HK-2 (cell line): ENCODE measurements around the gene MTCL3.

Source experiments
- DNase-seq: peaks from one replicate; pipeline ENCODE4 v3.0.0-alpha.2; 2018; ENCODE audit not compliant: unreplicated experiment

MTCL3 gene

GRCh38 chr6:127468936-127469335 lies 50.2 kb downstream of the MTCL3 start:
- no peak for DNase-seq

GRCh38 chr6:127466416-127466815 lies 52.7 kb downstream of the MTCL3 start:
- no peak for DNase-seq

DNA sequence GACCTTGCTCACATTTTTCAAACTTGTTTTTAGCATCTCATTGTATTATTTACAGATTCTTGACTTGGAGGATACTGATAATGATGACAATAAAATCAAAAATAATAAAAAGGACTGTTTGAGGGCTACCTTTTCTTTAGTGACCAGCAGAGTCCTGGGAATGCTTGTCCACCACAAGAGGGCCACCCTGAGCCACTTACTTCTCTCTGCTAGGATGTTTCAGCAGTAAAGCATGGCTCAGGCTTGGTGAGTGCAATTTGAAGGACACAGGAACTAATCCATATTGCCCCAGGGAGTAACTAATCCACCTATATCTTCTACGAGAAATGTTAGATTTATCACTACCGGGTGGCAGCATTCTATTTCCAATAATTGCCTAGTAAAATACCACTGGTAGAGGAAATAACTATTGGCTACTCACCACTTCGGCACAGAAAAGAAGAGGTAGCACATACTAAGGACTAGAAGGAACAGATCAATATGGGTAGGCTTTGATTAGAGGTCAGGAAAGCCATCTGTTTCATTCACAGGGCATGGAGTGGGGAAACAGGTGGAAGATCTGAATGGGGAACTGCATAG lies 54.2 kb downstream of the MTCL3 start:
- DNase-seq, result peak; percentile 53

- no peak for DNase-seq
These were observed 54.8 kb downstream of the MTCL3 start for GRCh38 chr6:127464161-127464880.

DNA sequence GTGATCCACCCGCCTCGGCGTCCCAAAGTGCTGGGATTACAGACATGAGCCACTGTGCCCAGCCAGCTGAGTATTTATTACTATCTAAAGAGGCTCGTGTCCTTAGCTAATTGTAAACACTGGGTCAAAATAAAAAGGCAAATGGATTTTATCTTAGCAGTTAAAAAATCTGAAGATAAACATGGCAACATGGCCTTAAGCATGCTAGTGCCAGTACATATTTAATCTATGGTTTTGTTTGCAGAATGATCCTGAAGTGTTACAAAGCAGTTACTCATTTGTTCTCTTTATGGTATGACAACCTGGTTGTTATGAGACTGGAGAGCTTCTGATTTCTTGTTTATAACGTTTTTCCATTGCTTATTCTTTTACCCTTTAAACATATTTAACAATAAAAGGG lies 56.1 kb downstream of the MTCL3 start:
- DNase-seq, result no peak

- no peak for DNase-seq
These were observed 56.8 kb downstream of the MTCL3 start for GRCh38 chr6:127462376-127462775.

- no peak for DNase-seq
These were observed 58.7 kb downstream of the MTCL3 start for GRCh38 chr6:127460465-127460864.

DNA sequence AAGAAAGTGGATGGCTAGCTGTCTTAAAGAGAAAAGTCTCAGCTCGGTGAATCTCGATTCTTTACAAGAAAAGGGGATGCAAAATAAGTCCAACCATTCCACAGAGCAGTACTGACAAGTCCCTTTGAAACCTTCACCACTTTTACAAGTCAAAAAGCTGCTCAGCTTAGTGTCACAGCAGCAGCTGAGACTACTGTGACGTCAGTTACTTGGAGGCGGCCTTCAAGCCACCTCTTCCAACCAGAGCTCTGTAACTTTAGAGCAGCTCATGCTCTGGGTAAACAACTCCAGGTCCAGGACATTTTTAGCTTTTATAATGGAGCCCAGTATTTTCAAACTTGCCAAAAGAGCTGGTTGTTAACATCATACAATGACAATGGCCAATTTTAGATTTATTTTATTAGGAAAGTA lies 59.9 kb downstream of the MTCL3 start, which contains the start of gene KIAA0408:
KIAA0408 (minus strand) TSS at position 159 of the 411 bp plus-strand sequence. CDS start 5,408 bp downstream, outside the sequence.
- DNase-seq, result no peak

- DNase-seq, result no peak
These were observed 60.3 kb downstream of the MTCL3 start for GRCh38 chr6:127458817-127459216.

DNA sequence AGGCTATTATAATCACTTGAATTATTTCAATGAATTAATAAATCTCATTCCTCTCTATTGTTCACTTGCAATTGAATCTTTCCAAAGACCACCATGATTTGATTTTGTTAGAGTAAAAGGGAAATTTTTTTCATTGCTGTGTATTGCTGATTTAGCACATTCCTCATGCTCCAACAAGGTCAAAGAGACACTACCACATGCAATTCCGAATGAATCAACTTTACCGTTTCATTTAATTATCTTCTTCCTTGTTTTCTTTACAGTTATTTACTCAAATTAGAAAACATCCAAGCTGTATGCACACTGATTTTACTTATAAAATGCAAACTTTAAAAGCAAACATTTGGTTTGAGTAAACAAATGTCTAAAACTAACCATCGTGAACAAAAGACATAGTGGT lies 60.9 kb downstream of the MTCL3 start:
- DNase-seq, result no peak

DNA sequence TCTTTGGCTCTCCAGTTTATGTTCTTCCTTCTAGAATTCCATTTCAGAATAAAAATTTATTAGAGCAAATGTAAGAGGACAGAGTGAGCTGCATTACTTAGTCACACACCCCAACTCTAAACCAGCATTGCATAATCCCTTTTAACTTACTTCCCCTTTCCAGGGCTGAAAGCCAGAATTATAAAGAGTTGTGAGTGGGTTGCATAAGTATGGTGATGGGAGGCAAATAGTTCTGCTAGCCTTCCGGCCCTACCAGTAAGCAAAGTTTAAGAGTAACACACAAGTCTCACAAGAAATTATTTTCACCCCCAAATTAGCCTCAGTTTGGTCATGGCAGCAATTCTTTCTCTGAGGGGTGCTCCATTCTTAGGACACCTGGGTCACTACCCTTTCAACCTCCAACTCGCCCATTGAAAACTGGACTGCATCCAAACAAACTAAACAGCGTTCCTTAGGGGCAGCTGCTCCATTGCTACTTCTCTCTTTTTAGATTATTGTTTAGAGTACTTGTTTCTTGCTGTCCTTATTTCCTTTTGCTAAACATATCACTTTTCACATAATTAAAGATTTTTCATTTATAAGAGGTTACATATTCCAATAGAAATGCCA lies 61.6 kb downstream of the MTCL3 start:
- no peak for DNase-seq

DNA sequence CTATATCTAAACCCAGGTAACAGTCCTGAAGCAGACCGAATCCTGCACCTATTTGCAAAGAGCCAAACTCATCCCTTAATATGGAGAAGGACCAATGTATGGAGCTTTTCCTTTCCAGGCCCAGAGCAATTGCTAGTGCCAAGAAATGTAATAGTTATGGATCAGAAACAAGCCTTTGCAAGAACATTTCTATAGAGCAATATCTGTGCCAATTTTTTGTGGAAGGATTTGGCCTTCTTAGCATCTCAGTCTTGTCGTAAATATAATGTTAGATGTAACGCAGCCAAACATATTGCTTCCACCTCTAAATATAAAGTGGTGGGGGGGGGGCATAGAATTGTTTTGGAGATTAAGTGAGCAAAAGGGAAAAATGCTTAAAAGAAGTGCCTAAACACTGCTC lies 62.7 kb downstream of the MTCL3 start:
- no peak for DNase-seq

GRCh38 chr6:127453845-127454619 lies 65.1 kb downstream of the MTCL3 start:
- DNase-seq, result no peak

DNA sequence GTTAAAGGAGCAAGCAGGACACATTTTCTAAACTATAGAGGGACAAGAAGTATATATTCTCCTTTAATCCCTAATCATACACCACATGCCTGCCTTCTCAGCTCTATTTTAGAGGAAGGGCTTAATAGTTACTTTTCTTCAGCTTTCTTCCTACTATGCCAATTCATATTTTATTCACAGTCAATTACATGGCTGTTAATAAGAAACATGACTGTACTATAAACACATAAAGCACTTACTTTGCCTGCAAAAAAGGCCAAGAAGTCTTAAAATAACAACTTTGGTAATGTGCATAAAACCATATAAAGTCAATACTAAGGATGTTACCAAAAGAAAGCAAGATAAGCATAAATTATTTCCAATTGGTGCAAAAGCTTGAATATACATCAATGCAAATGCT lies 66.3 kb downstream of the MTCL3 start:
- DNase-seq, result no peak

- no peak for DNase-seq
These were observed 67.7 kb downstream of the MTCL3 start for GRCh38 chr6:127451388-127451787.

GRCh38 chr6:127447780-127448179 lies 71.4 kb downstream of the MTCL3 start:
- DNase-seq, result no peak

- no peak for DNase-seq
These were observed 72.8 kb downstream of the MTCL3 start for GRCh38 chr6:127446356-127446755.

DNA sequence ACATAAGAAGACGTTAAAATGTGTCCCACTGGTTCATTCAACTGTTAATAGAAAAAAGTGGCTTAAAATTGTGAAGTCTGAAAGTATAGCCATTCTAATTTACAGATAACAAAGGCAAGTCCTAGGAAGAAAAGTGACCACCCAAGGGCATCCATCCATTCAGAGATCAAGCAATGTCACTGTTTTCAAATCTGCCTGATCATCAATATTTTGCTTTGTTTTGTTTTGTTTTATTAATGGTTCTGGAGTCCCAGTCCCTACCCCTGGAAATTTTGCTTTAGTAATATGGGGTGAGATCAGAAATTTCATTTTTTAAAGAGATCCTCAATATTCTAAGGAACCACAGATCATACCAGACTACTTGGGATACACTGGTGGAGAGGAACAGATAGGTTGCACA lies 77.3 kb downstream of the MTCL3 start:
- no peak for DNase-seq

DNA sequence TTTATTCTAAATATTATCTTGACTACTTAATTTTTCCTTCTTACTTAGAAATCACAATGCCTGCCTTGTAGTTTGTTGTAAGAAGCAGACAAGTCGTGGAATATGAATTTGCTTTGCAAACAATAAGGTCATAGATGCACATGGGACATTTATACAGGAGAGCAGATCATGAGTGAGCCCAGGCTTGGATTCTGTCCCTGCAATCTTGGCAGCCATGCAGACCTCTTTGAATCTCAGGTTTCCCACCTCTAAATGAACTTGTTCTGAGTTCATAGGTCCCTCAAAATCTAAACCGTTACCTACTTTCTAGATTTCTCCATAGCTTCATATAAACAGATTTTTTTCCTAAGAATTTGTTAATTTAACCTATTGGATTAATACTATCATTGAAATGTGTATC lies 79.4 kb downstream of the MTCL3 start:
- DNase-seq, result no peak

- no peak for DNase-seq
These were observed 82.5 kb downstream of the MTCL3 start for GRCh38 chr6:127436578-127437110.

- no peak for DNase-seq
These were observed 83.4 kb downstream of the MTCL3 start for GRCh38 chr6:127435626-127436220.

GRCh38 chr6:127434651-127435050 lies 84.5 kb downstream of the MTCL3 start:
- DNase-seq, result no peak
